ENCODE measurements around the gene CDH4.

The CDH4 gene

DNA sequence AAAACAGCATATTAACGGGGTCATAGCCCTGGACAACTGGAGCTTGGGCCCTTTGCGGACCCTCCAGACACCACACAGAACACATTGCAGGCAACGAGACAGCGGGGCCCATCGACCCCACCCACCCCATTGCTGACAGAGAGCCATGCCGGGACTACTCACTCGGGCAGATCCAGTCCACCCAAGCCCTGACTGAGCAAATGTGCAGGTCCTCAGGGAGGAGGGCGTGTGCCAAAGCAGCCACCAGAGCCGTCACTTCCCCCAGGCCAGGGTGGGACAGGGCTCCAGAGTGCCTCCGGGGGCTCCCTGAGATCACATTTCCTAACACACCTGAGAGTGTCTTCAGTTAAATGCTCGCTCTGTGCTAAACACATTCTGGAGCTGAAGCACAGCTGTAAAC is 114.9 kb downstream of the CDH4 start:
- no peak overlapping the region for H3K4me3 ChIP-seq (replicated peaks; ENCODE audit: low read depth, low read length)
- no peak for TF ChIP-seq CTCF (IDR thresholded peaks at IDR 0.05; ENCODE audit: low read length, missing control alignments)
- no peak for DNase-seq (ENCODE audit: low read depth)

- TF ChIP-seq CTCF (IDR thresholded peaks at IDR 0.05; ENCODE audit: low read length, missing control alignments): no peak
- no peak overlapping the region for H3K4me3 ChIP-seq (replicated peaks; ENCODE audit: low read depth, low read length)
- DNase-seq (ENCODE audit: low read depth): no peak
These were observed 117.9 kb downstream of the CDH4 start for GRCh38 chr20:61369731-61370520.

DNA sequence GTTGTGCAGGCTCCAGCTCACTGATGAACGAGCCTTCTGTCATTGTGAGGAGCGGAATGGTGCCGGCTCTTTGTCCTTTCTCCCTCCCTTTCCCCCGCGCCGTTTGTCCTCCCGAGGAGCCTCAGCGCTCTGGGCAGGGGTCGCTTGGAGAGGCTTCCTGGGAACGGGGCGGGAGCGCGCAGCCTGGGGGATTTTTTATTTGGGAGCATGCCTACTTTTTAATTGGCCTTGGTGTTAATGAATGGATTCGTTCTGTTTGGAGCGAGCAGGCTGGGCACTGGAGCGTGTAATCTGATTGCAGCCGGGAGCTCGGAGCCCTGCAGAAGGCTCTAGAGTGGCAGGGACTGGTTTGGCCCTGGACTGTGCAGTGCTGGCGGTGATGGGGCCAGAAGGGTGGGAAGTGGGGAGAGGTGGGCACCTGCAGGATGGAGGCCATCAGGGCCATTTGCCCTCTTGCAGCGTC is 118.8 kb downstream of the CDH4 start:
- H3K4me3 ChIP-seq (replicated peaks; ENCODE audit: low read depth, low read length): no peak overlapping the region
- TF ChIP-seq CTCF (IDR thresholded peaks at IDR 0.05; ENCODE audit: low read length, missing control alignments): no peak
- no peak for DNase-seq (ENCODE audit: low read depth)

DNA sequence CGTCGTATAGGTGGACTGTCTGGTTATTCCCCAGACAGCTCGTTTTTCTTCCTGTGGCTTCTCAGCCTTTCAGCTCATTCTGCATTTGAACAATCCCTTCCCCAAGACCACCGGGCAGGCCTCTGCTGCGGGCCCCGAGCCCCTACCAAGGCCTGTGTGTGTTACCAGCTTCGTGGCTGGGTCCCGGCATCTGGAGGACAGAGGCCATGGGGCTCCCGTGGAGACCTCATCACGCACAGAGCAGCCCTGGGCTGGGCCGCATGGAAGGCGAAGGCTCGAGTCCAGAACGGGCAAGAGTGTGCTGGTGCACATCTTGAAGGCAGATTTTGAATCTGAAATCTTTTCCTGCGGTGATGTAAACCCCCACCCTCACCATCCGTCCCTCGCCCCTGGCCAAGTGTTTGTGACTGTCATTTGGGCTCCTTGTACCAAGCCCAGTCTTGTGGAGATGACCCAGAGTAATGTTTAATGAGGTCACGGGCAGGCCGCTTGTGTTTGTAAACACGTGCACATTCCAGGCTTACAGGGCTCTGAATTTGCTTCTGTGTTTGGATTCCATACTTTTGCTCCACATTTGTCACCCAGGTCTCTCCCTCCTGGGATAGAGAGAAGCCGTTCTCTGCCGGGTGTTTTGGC is 119.6 kb downstream of the CDH4 start:
- TF ChIP-seq CTCF (IDR thresholded peaks at IDR 0.05; ENCODE audit: low read length, missing control alignments): no peak
- no peak overlapping the region for H3K4me3 ChIP-seq (replicated peaks; ENCODE audit: low read depth, low read length)
- no peak for DNase-seq (ENCODE audit: low read depth)

DNA sequence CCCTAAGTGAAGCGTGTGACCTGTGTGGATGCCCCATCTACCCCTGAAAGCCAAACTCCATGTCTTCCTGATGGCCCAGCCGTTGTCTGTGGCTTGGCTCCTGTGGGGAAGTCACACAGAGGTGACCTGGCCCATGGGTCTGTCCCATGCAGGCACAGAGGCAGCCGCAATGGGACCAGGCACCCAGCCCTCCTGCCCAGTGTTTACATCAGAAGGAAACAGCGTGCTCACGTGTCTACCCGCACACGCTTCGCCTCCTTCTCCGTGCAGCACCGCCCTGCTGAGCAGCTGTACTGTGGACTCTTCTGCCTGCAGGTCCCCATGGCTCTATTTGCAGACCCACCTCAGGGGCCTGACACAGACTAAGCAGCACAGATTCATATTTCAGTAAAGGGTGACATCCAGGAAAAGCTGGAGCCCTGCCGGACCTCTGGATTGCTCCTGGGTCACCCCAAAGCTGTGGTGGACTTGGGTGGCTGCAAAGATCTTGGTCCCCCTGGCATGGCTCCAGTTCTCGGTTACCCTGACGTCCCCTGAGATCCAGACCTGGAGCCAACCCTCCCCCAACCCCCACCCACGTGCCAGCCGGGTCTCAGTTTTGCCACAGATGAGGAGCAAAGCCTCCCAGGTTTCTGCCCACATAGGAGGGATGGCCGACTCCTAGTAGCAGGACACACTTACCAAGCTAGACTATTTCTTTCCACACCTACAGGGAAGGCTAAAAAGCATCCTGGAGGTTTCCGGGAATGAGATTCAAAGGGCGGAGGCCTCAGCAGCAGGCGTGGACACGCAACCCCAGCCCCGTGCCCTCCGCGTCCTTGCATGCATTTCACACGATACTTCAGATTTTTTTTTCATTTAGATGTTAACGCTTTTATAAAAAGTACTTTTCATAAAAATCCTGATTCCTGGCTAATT is 120.3 kb downstream of the CDH4 start:
- no peak overlapping the region for H3K4me3 ChIP-seq (replicated peaks; ENCODE audit: low read depth, low read length)
- no peak for DNase-seq (ENCODE audit: low read depth)
- TF ChIP-seq CTCF (IDR thresholded peaks at IDR 0.05; ENCODE audit: low read length, missing control alignments): no peak

DNA sequence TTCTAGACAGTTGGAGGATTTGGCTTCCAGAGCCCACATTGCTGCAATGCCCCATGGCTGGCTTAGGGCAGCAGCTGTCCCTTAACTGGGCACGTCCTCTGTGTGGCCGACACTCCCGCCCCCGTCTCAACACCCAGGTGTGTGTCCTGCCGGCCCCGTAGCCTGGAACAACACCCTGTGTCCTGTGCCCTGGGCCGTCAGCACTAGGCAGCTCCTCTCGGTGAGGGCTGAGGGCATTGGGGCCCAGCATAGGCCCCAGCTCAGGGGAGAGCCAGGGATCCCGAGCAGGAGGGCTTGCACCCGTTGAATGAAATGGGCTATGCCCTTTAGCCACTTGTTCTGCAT is 121.0 kb downstream of the CDH4 start:
- DNase-seq (ENCODE audit: low read depth): no peak
- no peak for TF ChIP-seq CTCF (IDR thresholded peaks at IDR 0.05; ENCODE audit: low read length, missing control alignments)
- no peak overlapping the region for H3K4me3 ChIP-seq (replicated peaks; ENCODE audit: low read depth, low read length)
